PC-9 (cell line): ENCODE results near the gene FOXD1. TPM values are rescaled to one million over a fixed set of nuclear protein-coding genes. Genes with fewer than 3 reads are reported as not detected.

Experiments
- BruUV-seq: library from RNA; stranded (reverse); fragments of 400-500 nt; replicated peaks from 2 replicates; lab custom pipeline; 2021; lab: Mats Ljungman, UMichigan
- CTCF ChIA-PET: fragments of 300-600 bp; sonication (Branson Sonifier 250); formaldehyde crosslinking; loops from one replicate; lab custom pipeline; 2022; ENCODE audit warnings: antibody characterized with exemption; lab: Charles Lee
- POLR2A ChIA-PET: fragments of 300-600 bp; sonication (Branson Sonifier 250); formaldehyde crosslinking; loops from one replicate; lab custom pipeline; 2022; ENCODE audit warnings: antibody characterized with exemption; ENCODE audit not compliant: unreplicated experiment; lab: Charles Lee
- DNase-seq, 2 experiments: peaks; one replicate each; pipeline versions ENCODE4 v3.0.0 to v3.0.0-alpha.2; 2015 to 2022; ENCODE audit warnings: mixed read lengths in 1 of 2
- H2AFZ ChIP-seq: fragments of 200-600 bp; sonication (generic); 2 replicates; pipeline ENCODE4 v1.8.1; 2017; ENCODE audit warnings: antibody characterized with exemption
- H3F3A ChIP-seq: fragments of 200-600 bp; sonication (generic); 2 replicates; pipeline ENCODE4 v1.8.1; 2017; ENCODE audit warnings: antibody characterized with exemption, mild to moderate bottlenecking, low read depth; ENCODE audit not compliant: insufficient read depth
- H3K27ac ChIP-seq: fragments of 200-600 bp; sonication (generic); 2 replicates; pipeline ENCODE4 v1.6.1; 2016; ENCODE audit warnings: mixed run types
- H3K27me3 ChIP-seq: fragments of 200-600 bp; sonication (generic); 2 replicates; pipeline ENCODE4 v1.6.1; 2016; ENCODE audit warnings: low read depth, mixed run types; ENCODE audit not compliant: insufficient read depth
- H3K36me3 ChIP-seq: fragments of 200-600 bp; sonication (generic); 2 replicates; pipeline ENCODE4 v1.6.1; 2016; ENCODE audit warnings: low read depth, mixed run types
- H3K4me1 ChIP-seq: fragments of 200-600 bp; sonication (generic); replicated peaks from 2 replicates; pipeline ENCODE4 v1.6.1; 2016; ENCODE audit warnings: mixed run types; ENCODE audit not compliant: insufficient read depth
- H3K4me2 ChIP-seq: fragments of 200-600 bp; sonication (generic); 2 replicates; pipeline ENCODE4 v1.6.1; 2017; ENCODE audit warnings: mixed run types
- H3K4me3 ChIP-seq: fragments of 200-600 bp; sonication (generic); 2 replicates; pipeline ENCODE4 v1.6.1; 2016; ENCODE audit warnings: mixed run types
- H3K79me2 ChIP-seq: fragments of 200-600 bp; sonication (generic); 2 replicates; pipeline ENCODE4 v1.6.1; 2017; ENCODE audit warnings: low read depth, mixed run types
- H3K9me2 ChIP-seq: fragments of 200-600 bp; sonication (generic); 2 replicates; pipeline ENCODE4 v1.8.1; 2017; ENCODE audit warnings: mild to moderate bottlenecking; ENCODE audit not compliant: insufficient read depth
- H3K9me3 ChIP-seq: fragments of 200-600 bp; sonication (generic); 2 replicates; pipeline ENCODE4 v1.8.1; 2016; ENCODE audit warnings: low read depth; ENCODE audit not compliant: insufficient read depth
- H4K20me1 ChIP-seq: fragments of 200-600 bp; sonication (generic); 2 replicates; pipeline ENCODE4 v1.8.1; 2017; ENCODE audit not compliant: insufficient read depth
- EZH2 ChIP-seq: fragments of 200-600 bp; sonication (generic); IDR thresholded peaks from 2 replicates; pipeline ENCODE4 v1.8.0; 2017; ENCODE audit warnings: antibody characterized with exemption, low read depth
- intact Hi-C: fragments of 100-400 bp; cut with micrococcal nuclease; formaldehyde crosslinking; loops from one replicate; pipeline ENCODE4 v1.10.0; 2022; ENCODE audit not compliant: unreplicated experiment
- total RNA-seq: library from RNA; stranded (reverse); gene quantifications from 2 replicates; pipeline ENCODE4 v1.2.3, GENCODE V29; 2021
- TF ChIP-seq, protein P1 (sequence below): fragments of 200-600 bp; sonication (generic); conservative IDR thresholded peaks from 2 replicates; pipeline ENCODE4 v1.6.1; 2017; ENCODE audit warnings: mixed run types, antibody characterized with exemption, mild to moderate bottlenecking, moderate library complexity

FOXD1 gene
- total RNA-seq, 1 experiment from 2014 or later, result 4.1 TPM

DNA sequence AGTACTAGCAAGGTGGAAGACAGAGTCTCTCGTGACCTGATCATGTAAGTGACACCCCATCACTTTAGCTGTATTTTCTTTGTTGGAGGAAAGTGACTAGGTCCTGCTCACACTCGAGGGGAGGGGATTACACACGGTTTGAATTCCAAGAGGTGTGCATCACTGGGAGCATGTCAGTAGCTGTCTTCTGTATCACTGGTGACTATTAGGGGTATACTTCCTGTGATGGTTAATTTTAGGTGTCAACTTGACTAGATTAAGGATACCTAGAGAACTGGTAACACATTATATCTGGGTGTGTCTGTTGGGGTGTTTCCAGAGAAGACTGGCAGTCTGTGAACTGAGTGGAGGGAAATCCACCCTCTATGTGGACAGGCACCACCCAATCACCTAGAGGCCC is 22.5 kb downstream of the FOXD1 start:
- Histone ChIP-seq H3F3A (no peaks in the 10 kb centered on the region), H3K4me1 (no peaks in the 10 kb centered on the region), H3K9me3 (no peaks in the 10 kb centered on the region), H3K36me3 (no peaks in the 10 kb centered on the region), H3K27ac (no peak overlapping the region), H4K20me1 (no peaks in the 10 kb centered on the region), H3K27me3 (no peaks in the 10 kb centered on the region), H3K79me2 (no peaks in the 10 kb centered on the region), H2AFZ (no peak overlapping the region), H3K4me2 (no peak overlapping the region), H3K4me3 (no peak overlapping the region), H3K9me2 (no peaks in the 10 kb centered on the region)
- ChIA-PET CTCF (no interaction called here), POLR2A (no interaction called here)
- DNase-seq, result no peak
- no TSS peak for BruUV-seq
- intact Hi-C loops, result no loop called here
- TF ChIP-seq, protein P1, sequence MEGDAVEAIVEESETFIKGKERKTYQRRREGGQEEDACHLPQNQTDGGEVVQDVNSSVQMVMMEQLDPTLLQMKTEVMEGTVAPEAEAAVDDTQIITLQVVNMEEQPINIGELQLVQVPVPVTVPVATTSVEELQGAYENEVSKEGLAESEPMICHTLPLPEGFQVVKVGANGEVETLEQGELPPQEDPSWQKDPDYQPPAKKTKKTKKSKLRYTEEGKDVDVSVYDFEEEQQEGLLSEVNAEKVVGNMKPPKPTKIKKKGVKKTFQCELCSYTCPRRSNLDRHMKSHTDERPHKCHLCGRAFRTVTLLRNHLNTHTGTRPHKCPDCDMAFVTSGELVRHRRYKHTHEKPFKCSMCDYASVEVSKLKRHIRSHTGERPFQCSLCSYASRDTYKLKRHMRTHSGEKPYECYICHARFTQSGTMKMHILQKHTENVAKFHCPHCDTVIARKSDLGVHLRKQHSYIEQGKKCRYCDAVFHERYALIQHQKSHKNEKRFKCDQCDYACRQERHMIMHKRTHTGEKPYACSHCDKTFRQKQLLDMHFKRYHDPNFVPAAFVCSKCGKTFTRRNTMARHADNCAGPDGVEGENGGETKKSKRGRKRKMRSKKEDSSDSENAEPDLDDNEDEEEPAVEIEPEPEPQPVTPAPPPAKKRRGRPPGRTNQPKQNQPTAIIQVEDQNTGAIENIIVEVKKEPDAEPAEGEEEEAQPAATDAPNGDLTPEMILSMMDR, result no peak
- no peak for TF ChIP-seq EZH2

DNA sequence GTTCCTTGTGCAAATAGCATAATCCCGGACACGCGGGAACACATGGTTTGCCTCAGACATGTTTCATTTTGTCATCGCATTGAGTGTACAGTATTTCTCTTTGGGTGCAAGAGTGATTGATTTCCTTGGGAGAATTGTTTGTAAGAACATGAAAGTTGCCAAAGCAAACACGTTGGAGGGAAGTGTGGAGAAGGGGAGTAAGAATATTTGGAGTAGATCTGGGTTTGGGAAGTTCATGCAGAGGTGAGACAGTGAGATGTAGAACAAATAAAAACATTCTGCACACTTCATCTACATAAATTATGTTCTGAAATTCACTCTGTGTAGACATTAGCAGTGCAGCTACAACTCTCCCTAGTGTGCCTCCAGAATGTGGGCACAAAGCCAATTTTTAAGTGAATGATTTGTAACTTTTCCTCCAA is 24.0 kb downstream of the FOXD1 start:
- ChIA-PET CTCF (no interaction called here), POLR2A (no interaction called here)
- no peaks in the 10 kb centered on the region for H3K36me3 ChIP-seq
- no peak overlapping the region for H3K4me3 ChIP-seq
- H3F3A ChIP-seq, result no peaks in the 10 kb centered on the region
- TF ChIP-seq, protein P1, result no peak
- no peak for TF ChIP-seq EZH2
- H3K9me2 ChIP-seq, result no peaks in the 10 kb centered on the region
- no peaks in the 10 kb centered on the region for H3K79me2 ChIP-seq
- H2AFZ ChIP-seq, result no peak overlapping the region
- no peaks in the 10 kb centered on the region for H3K4me1 ChIP-seq
- intact Hi-C loops, result no loop called here
- no peak overlapping the region for H3K4me2 ChIP-seq
- H3K27me3 ChIP-seq, result no peaks in the 10 kb centered on the region
- no peaks in the 10 kb centered on the region for H3K9me3 ChIP-seq
- no peak overlapping the region for H3K27ac ChIP-seq
- no TSS peak for BruUV-seq
- no peaks in the 10 kb centered on the region for H4K20me1 ChIP-seq
- no peak for DNase-seq

DNA sequence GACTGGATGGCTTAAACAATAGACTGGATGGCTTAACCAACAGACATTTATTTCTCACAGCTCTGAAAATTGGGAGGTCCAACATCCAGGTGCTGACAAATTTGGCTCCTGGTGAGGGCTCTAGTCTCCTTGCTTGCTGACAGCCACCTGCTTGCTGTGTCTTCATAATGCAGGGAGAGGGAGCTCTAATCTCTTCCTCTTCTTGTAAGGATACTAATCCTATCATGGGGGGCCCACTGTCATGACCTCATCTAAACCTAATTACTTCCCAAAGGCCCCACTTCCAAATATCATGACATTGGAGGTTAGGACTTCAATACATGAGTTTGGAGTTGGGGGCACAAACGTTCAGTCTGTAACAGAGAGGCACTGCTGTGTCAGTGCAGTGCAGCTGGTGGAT is 26.4 kb downstream of the FOXD1 start:
- no peaks in the 10 kb centered on the region for H3K79me2 ChIP-seq
- H3F3A ChIP-seq, result no peaks in the 10 kb centered on the region
- no peaks in the 10 kb centered on the region for H3K36me3 ChIP-seq
- no TSS peak for BruUV-seq
- H3K4me3 ChIP-seq, result no peak overlapping the region
- DNase-seq, result no peak
- H3K27ac ChIP-seq, result no peak overlapping the region
- CTCF ChIA-PET, result no interaction called here
- H3K9me2 ChIP-seq, result no peaks in the 10 kb centered on the region
- H3K9me3 ChIP-seq, result no peaks in the 10 kb centered on the region
- H2AFZ ChIP-seq, result no peak overlapping the region
- no peak overlapping the region for H3K4me2 ChIP-seq
- H3K27me3 ChIP-seq, result no peaks in the 10 kb centered on the region
- intact Hi-C loops, result no loop called here
- no peaks in the 10 kb centered on the region for H4K20me1 ChIP-seq
- no peaks in the 10 kb centered on the region for H3K4me1 ChIP-seq
- TF ChIP-seq EZH2, result no peak
- TF ChIP-seq, protein P1, result no peak; the same call in 1 of the 2 replicates
- POLR2A ChIA-PET, result no interaction called here
